Measurements from ENCODE around the gene NFX1. TPM values are rescaled to one million over a fixed set of nuclear protein-coding genes. Genes with fewer than 3 reads are reported as not detected.
A peak's percentile ranks its signal among the peaks of the same experiment; 100 is the strongest.

The NFX1 gene
- total and polyA plus RNA-seq, 2 donors (not counting 1 experiment from before 2014, with no cell fraction given) = 67.6 to 76.3 TPM

DNA sequence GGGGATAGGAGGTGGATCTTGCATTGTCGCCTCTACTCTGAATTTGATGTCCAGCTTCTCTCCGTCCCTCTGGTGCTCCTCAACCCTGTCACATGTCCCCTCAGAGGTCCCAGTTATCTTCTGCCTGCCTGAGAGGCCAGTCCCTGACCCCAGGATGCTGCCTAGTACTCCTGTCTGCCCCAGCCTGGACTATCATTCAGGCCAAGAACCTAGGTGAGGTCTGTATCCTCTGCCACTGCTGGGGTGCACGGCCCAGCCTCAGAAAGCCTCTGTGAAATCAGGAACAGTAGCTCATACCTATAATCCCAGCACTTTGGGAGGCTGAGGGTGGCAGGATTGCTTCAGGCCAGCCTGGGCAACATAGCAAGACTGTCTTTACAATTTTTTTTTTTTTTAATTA is 41.7 kb upstream of the NFX1 start:
- DNase-seq (no peak), ATAC-seq (ENCODE audit: low read depth) (no peak)
- H4K20me1 ChIP-seq (ENCODE audit: control insufficient read depth, insufficient read depth, low read length, poor library complexity, severe bottlenecking) = no peaks in the 10 kb centered on the region
- no peaks in the 10 kb centered on the region for H3K9me3 ChIP-seq (ENCODE audit: control extremely low read depth in 1 of 3, control insufficient read depth in 2 of 3, insufficient read depth in 1 of 3, low read length in 2 of 3)
- H3K4me2 ChIP-seq (replicated peaks; ENCODE audit: low read depth, low read length, poor library complexity, severe bottlenecking) = no peak overlapping the region
- H3K9ac ChIP-seq (ENCODE audit: low read length) = no peak overlapping the region
- intact Hi-C loops (cut with micrococcal nuclease) = no loop called here
- TF ChIP-seq, protein P1, sequence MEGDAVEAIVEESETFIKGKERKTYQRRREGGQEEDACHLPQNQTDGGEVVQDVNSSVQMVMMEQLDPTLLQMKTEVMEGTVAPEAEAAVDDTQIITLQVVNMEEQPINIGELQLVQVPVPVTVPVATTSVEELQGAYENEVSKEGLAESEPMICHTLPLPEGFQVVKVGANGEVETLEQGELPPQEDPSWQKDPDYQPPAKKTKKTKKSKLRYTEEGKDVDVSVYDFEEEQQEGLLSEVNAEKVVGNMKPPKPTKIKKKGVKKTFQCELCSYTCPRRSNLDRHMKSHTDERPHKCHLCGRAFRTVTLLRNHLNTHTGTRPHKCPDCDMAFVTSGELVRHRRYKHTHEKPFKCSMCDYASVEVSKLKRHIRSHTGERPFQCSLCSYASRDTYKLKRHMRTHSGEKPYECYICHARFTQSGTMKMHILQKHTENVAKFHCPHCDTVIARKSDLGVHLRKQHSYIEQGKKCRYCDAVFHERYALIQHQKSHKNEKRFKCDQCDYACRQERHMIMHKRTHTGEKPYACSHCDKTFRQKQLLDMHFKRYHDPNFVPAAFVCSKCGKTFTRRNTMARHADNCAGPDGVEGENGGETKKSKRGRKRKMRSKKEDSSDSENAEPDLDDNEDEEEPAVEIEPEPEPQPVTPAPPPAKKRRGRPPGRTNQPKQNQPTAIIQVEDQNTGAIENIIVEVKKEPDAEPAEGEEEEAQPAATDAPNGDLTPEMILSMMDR (IDR thresholded peaks at IDR 0.05) = no peak
- TF ChIP-seq EZH2 (IDR thresholded peaks at IDR 0.05; ENCODE audit: borderline replicate concordance, insufficient read depth, low read depth, low read length, poor library complexity, severe bottlenecking) = no peak
- Mint-ChIP-seq H3K4me3 (no peak overlapping the region), H3K27me3 (no peaks in the 10 kb centered on the region), H3K9me3 (ENCODE audit: insufficient read depth) (no peaks in the 10 kb centered on the region), H3K27ac (peak overlapping the region; percentile 65), H3K4me1 (peaks cover 15% of the 10 kb centered on the region)
- no peak overlapping the region for H3K27ac ChIP-seq (ENCODE audit: low read length in 2 of 2)
- H3K79me2 ChIP-seq (ENCODE audit: control insufficient read depth, insufficient read depth, low read length) = no peaks in the 10 kb centered on the region
- peaks cover 8 to 15% of the 10 kb centered on the region in 2 donors for H3K4me1 ChIP-seq (ENCODE audit: control insufficient read depth in 2 of 2, insufficient read depth in 2 of 2, low read length in 2 of 2)
- CTCF ChIA-PET = no interaction called here
- no peaks in the 10 kb centered on the region for H3K27me3 ChIP-seq (replicated peaks in 1 of 4; ENCODE audit: control extremely low read depth in 1 of 4, control insufficient read depth in 3 of 4, insufficient read depth in 4 of 4, low read length in 3 of 4)
- no peak overlapping the region for H3K4me3 ChIP-seq (ENCODE audit: control extremely low read depth in 1 of 5, extremely low read depth in 1 of 5, insufficient read depth in 1 of 5, low read depth in 2 of 5, low read length in 4 of 5)
- H3K36me3 ChIP-seq (replicated peaks in 1 of 2; ENCODE audit: control extremely low read depth in 1 of 2, control insufficient read depth in 1 of 2, extremely low read depth in 1 of 2, insufficient read depth in 2 of 2, low read length in 1 of 2) = peaks cover 3 to 20% of the 10 kb centered on the region in 2 experiments
- WGBS (ENCODE audit: insufficient coverage) = 93% methylated on average over 3 of the region's 3 CpGs
- POLR2A ChIA-PET = no interaction called here
- no peak overlapping the region for H2AFZ ChIP-seq (ENCODE audit: insufficient read depth, low read depth, low read length, poor library complexity, severe bottlenecking)

DNA sequence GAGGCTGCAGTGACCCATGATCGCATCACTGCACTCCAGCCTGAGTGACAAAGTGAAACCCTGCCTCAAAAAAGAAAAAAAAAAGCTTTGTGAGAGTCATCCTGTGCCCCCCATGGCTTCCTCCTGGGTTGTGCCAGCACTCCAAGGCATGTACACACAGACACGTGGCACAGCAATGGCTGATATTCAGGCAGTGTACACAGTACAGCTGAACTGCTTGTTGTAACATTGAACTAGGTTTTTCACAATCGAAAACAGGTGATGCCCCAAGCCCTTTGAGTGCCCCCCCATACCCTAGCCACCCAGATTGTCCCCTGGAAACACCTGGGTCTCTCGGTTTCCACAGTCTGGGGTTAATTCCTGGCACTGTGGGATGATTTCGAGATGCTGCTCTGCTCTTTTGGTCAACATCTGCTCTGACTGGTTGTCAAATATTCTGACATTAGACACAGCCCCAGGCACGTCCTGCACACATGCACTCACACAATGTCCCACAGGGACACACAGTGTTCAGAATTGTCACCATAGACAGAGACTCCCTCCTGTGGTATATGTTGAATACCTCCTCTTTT is 41.1 kb upstream of the NFX1 start:
- no peak overlapping the region for H2AFZ ChIP-seq (ENCODE audit: insufficient read depth, low read depth, low read length, poor library complexity, severe bottlenecking)
- H3K4me3 ChIP-seq (ENCODE audit: control extremely low read depth in 1 of 5, extremely low read depth in 1 of 5, insufficient read depth in 1 of 5, low read depth in 2 of 5, low read length in 4 of 5) = no peak overlapping the region
- no peaks in the 10 kb centered on the region for H3K9me3 ChIP-seq (ENCODE audit: control extremely low read depth in 1 of 3, control insufficient read depth in 2 of 3, insufficient read depth in 1 of 3, low read length in 2 of 3)
- Mint-ChIP-seq H3K27me3 (no peaks in the 10 kb centered on the region), H3K9me3 (ENCODE audit: insufficient read depth) (no peaks in the 10 kb centered on the region), H3K4me3 (no peak overlapping the region), H3K4me1 (peaks cover 15% of the 10 kb centered on the region), H3K27ac (peak overlapping the region; percentile 42)
- intact Hi-C loops (cut with micrococcal nuclease) = no loop called here
- no peaks in the 10 kb centered on the region for H4K20me1 ChIP-seq (ENCODE audit: control insufficient read depth, insufficient read depth, low read length, poor library complexity, severe bottlenecking)
- POLR2A ChIA-PET = no interaction called here
- TF ChIP-seq, protein P1 (IDR thresholded peaks at IDR 0.05) = no peak
- no peak for TF ChIP-seq EZH2 (IDR thresholded peaks at IDR 0.05; ENCODE audit: borderline replicate concordance, insufficient read depth, low read depth, low read length, poor library complexity, severe bottlenecking)
- no peak overlapping the region for H3K9ac ChIP-seq (ENCODE audit: low read length)
- H3K4me2 ChIP-seq (replicated peaks; ENCODE audit: low read depth, low read length, poor library complexity, severe bottlenecking) = no peak overlapping the region
- no peaks in the 10 kb centered on the region for H3K79me2 ChIP-seq (ENCODE audit: control insufficient read depth, insufficient read depth, low read length)
- ATAC-seq (ENCODE audit: low read depth) = peak; percentile 28
- DNase-seq = no peak
- H3K27me3 ChIP-seq (replicated peaks in 1 of 4; ENCODE audit: control extremely low read depth in 1 of 4, control insufficient read depth in 3 of 4, insufficient read depth in 4 of 4, low read length in 3 of 4) = no peaks in the 10 kb centered on the region
- CTCF ChIA-PET = no interaction called here
- H3K27ac ChIP-seq (ENCODE audit: low read length in 2 of 2) = no peak overlapping the region
- H3K36me3 ChIP-seq (replicated peaks in 1 of 2; ENCODE audit: control extremely low read depth in 1 of 2, control insufficient read depth in 1 of 2, extremely low read depth in 1 of 2, insufficient read depth in 2 of 2, low read length in 1 of 2) = peaks cover 3 to 23% of the 10 kb centered on the region in 2 experiments
- H3K4me1 ChIP-seq (ENCODE audit: control insufficient read depth in 2 of 2, insufficient read depth in 2 of 2, low read length in 2 of 2) = peaks cover 8 to 15% of the 10 kb centered on the region in 2 donors
- WGBS (ENCODE audit: insufficient coverage) = 57% methylated on average over 4 of the region's 6 CpGs
